ENCODE results near the gene APOL6. TPM values are rescaled to one million over a fixed set of nuclear protein-coding genes. Genes with fewer than 3 reads are reported as not detected.
"Not testable (repeated sequence)": the region's sequence is repeated elsewhere in the genome, so short reads cannot be mapped to it uniquely, and the experiment has no call there.

The APOL6 gene
- total RNA-seq, 1 donor from 2014 or later = 1.2 TPM

DNA sequence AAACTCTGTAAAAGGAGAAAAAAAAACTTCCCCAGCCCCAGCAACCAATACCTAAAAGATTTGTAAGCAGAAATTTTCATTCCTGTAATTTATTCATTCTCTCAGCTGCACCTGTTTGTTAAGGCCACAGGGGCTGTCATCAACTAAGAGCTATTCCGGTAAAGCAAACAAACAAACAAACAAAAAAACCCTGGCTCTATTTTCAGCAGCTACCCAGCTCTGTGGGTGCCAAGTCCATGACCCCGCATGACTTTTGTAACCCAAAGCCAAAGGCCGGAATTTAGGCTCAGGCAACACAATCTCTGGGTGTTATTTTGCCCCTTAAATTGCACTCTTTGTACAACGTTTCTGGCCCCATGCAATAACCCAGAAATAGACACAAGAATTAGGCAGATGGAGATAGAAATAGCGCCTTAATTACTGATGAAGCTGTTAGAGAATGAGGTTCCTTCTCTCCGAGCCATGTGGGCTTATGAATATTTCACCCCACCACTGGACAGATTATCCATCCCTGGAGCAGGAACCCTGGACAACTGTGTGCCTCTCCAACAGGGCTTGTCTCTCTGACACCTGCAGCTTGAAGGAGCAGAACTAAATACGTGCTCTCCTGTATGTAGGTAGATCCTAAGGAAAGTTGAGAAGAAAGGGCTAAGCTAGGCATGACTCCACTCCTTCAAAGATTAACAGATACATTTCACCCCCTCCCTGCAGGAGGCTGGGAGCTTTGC is 29.4 kb downstream of the APOL6 start:
- Mint-ChIP-seq H3K27me3 (ENCODE audit: low read depth) (no peaks in the 10 kb centered on the region), H3K27ac (no peak overlapping the region), H3K4me1 (peaks cover 5% of the 10 kb centered on the region), H3K36me3 (no peaks in the 10 kb centered on the region), H3K9me3 (peaks cover 25% of the 10 kb centered on the region), H3K4me3 (no peak overlapping the region)
- TF ChIP-seq, protein P1, sequence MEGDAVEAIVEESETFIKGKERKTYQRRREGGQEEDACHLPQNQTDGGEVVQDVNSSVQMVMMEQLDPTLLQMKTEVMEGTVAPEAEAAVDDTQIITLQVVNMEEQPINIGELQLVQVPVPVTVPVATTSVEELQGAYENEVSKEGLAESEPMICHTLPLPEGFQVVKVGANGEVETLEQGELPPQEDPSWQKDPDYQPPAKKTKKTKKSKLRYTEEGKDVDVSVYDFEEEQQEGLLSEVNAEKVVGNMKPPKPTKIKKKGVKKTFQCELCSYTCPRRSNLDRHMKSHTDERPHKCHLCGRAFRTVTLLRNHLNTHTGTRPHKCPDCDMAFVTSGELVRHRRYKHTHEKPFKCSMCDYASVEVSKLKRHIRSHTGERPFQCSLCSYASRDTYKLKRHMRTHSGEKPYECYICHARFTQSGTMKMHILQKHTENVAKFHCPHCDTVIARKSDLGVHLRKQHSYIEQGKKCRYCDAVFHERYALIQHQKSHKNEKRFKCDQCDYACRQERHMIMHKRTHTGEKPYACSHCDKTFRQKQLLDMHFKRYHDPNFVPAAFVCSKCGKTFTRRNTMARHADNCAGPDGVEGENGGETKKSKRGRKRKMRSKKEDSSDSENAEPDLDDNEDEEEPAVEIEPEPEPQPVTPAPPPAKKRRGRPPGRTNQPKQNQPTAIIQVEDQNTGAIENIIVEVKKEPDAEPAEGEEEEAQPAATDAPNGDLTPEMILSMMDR (IDR thresholded peaks at IDR 0.05; ENCODE audit: unreplicated experiment) = no peak
- no peak for DNase-seq (ENCODE audit: low spot score in 2 of 2, unreplicated experiment in 2 of 2)

- TF ChIP-seq, protein P1 (IDR thresholded peaks at IDR 0.05; ENCODE audit: unreplicated experiment) = no peak
- no peak for DNase-seq (ENCODE audit: low spot score in 2 of 2, unreplicated experiment in 2 of 2)
- H3K4me3 Mint-ChIP-seq = no peak overlapping the region
- no peaks in the 10 kb centered on the region for H3K36me3 Mint-ChIP-seq
- peaks cover 19% of the 10 kb centered on the region for H3K9me3 Mint-ChIP-seq
- H3K4me1 Mint-ChIP-seq = peaks cover 5% of the 10 kb centered on the region
- no peak overlapping the region for H3K27ac Mint-ChIP-seq
- no peaks in the 10 kb centered on the region for H3K27me3 Mint-ChIP-seq (ENCODE audit: low read depth)
Observed at GRCh38 chr22:35678836-35679235, 30.6 kb downstream of the APOL6 start.

DNA sequence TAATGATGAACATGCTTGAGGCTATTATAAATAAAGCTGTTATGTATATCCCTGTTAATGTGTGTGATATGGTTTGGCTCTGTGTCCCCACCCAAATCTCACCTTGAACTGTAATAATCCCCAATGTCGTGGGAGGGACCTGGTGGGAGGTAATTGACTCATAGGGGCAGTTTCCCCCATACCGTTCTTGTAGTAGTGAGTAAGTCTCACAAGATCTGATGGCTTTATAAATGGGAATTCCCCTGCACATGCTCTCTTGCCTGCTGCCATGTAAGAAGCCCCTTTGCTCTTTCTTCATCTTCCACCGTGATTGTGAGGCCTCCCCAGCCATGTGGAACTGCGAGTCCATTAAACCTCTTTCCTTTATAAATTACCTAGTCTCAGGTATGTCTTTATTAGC is 31.2 kb downstream of the APOL6 start:
- not testable (repeated sequence) for H3K27ac Mint-ChIP-seq; H3K27me3 Mint-ChIP-seq (ENCODE audit: low read depth); H3K36me3 Mint-ChIP-seq; H3K4me3 Mint-ChIP-seq; H3K4me1 Mint-ChIP-seq; DNase-seq (ENCODE audit: low spot score in 2 of 2, unreplicated experiment in 2 of 2)
- peaks cover 14% of the 10 kb centered on the region for H3K9me3 Mint-ChIP-seq

GRCh38 chr22:35681454-35682052 is 33.3 kb downstream of the APOL6 start:
- H3K9me3 Mint-ChIP-seq = peaks cover 5% of the 10 kb centered on the region
- TF ChIP-seq, protein P1 (IDR thresholded peaks at IDR 0.05; ENCODE audit: unreplicated experiment) = no peak
- no peak for DNase-seq (ENCODE audit: low spot score in 2 of 2, unreplicated experiment in 2 of 2)
- H3K36me3 Mint-ChIP-seq = no peaks in the 10 kb centered on the region
- no peak overlapping the region for H3K27ac Mint-ChIP-seq
- no peaks in the 10 kb centered on the region for H3K27me3 Mint-ChIP-seq (ENCODE audit: low read depth)
- no peak overlapping the region for H3K4me3 Mint-ChIP-seq
- H3K4me1 Mint-ChIP-seq = no peaks in the 10 kb centered on the region

DNA sequence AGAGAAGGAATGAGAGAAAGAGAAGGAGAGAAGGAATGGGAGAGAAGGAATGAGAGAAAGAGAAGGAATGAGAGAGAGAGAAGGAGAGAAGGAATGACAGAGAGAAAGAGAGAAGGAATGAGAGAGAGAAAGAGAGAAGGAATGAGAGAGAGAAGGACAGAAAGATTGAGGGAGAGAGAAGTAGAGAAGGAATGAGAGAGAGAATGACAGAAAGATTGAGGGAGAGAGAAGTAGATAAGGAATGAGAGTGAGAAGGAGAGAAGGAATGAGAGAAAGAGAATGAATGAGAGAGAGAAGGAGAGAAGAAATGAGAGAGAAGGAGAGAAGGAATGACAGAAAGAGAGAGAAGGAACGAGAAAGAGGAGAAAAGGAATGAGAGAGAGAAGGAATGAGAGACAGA is 35.3 kb downstream of the APOL6 start:
- Mint-ChIP-seq H3K4me3 (no peak overlapping the region), H3K9me3 (peaks cover 13% of the 10 kb centered on the region), H3K4me1 (no peaks in the 10 kb centered on the region), H3K27ac (no peak overlapping the region), H3K36me3 (no peaks in the 10 kb centered on the region), H3K27me3 (ENCODE audit: low read depth) (no peaks in the 10 kb centered on the region)
- TF ChIP-seq, protein P1 (IDR thresholded peaks at IDR 0.05; ENCODE audit: unreplicated experiment) = no peak
- no peak for DNase-seq (ENCODE audit: low spot score in 2 of 2, unreplicated experiment in 2 of 2)

- TF ChIP-seq, protein P1 (IDR thresholded peaks at IDR 0.05; ENCODE audit: unreplicated experiment) = no peak
- Mint-ChIP-seq H3K4me3 (no peak overlapping the region), H3K27me3 (ENCODE audit: low read depth) (no peaks in the 10 kb centered on the region), H3K27ac (no peak overlapping the region), H3K4me1 (no peaks in the 10 kb centered on the region), H3K36me3 (no peaks in the 10 kb centered on the region), H3K9me3 (peaks cover 13% of the 10 kb centered on the region)
- DNase-seq (ENCODE audit: low spot score in 2 of 2, unreplicated experiment in 2 of 2) = no peak
Observed at GRCh38 chr22:35684270-35684700, 36.0 kb downstream of the APOL6 start.

Measured in mesothelial cell of epicardium (in vitro differentiated cells).